Left renal cortex interstitium (tissue), 4 donors: ENCODE results near the gene FAM234A. TPM values are rescaled to one million over a fixed set of nuclear protein-coding genes. Genes with fewer than 3 reads are reported as not detected.
"Not testable (repeated sequence)": the region's sequence is repeated elsewhere in the genome, so short reads cannot be mapped to it uniquely, and the experiment has no call there.

ENCODE experiments used
- DNase-seq, 4 donors: peaks; one replicate each; pipeline ENCODE4 v3.0.0-alpha.2; 2013; ENCODE audit warnings: low read depth in 4 of 4, low spot score in 2 of 4, missing footprints in 1 of 4
- polyA plus RNA-seq, 4 donors: library from polyadenylated mRNA; unstranded; fragments of 120-200 nt; gene quantifications; one replicate each; pipeline ENCODE4 v1.2.1, GENCODE V29; 2013; ENCODE audit not compliant: insufficient read length in 4 of 4

The FAM234A gene, protein sequence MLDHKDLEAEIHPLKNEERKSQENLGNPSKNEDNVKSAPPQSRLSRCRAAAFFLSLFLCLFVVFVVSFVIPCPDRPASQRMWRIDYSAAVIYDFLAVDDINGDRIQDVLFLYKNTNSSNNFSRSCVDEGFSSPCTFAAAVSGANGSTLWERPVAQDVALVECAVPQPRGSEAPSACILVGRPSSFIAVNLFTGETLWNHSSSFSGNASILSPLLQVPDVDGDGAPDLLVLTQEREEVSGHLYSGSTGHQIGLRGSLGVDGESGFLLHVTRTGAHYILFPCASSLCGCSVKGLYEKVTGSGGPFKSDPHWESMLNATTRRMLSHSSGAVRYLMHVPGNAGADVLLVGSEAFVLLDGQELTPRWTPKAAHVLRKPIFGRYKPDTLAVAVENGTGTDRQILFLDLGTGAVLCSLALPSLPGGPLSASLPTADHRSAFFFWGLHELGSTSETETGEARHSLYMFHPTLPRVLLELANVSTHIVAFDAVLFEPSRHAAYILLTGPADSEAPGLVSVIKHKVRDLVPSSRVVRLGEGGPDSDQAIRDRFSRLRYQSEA
- polyA plus RNA-seq = 10 to 100 TPM; 63.7 to 91.2 (median 82.5) TPM

DNA sequence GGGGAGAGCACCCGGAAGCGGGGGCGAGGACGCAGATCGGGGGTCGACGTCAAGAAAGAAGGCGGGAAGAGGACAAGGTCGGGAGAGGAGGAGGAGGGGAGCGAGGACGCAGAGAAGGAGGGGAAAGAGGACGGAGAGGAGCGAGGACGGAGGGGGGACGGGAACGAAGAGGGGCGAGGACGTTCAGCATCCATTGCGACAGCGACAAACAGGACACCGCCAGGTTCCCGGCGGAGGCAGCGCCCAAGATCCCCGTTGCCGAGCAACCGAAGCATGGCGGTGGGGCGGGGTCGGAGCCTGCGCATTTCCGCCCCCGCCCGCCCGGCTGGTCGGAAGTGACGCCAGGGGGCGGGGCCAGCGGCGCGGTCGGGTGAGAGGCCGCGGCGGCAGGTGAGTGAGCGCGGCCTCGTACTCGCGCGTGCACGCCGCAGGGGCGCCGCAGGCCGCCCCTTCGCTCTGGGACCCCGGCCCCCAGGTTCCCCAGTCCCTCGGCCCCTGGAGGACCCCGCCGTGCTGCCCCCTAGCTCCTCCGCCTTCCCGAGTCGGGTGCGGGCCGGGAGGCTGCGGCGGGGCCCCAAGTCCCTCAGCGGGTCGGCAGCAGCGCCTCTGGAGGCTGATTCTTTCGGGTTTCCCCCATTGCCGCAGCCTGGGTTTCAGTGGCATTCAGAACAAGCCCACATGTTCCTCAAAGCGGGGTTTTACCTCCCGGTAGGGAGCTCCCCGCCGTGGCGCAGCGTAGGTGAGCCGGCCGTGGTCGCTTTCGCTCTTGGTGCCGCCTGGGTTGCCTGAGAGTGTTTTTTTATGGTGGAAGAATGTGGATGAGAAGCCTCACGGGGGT lies at the start of gene FAM234A:
Gene FAM234A (plus strand): TSS at position 354 of the 838 bp plus-strand sequence. CDS start 19,593 bp downstream, outside the sequence.
- peak; percentile 70 to 88 (median 86) for DNase-seq

- DNase-seq = no peak
These were observed 49.4 kb upstream of the FAM234A start for GRCh38 chr16:185213-185612.

GRCh38 chr16:185691-186090 lies 48.9 kb upstream of the FAM234A start:
- no peak for DNase-seq

GRCh38 chr16:187330-187729 lies 47.3 kb upstream of the FAM234A start:
- no peak for DNase-seq

- DNase-seq = no peak
These were observed 45.9 kb upstream of the FAM234A start for GRCh38 chr16:188674-189073.

GRCh38 chr16:189604-190186 lies 44.9 kb upstream of the FAM234A start:
- no peak for DNase-seq

- no peak for DNase-seq
These were observed 42.8 kb upstream of the FAM234A start for GRCh38 chr16:191831-192230.

- DNase-seq = no peak
These were observed 41.9 kb upstream of the FAM234A start for GRCh38 chr16:192686-193085.

GRCh38 chr16:193441-193840 lies 41.2 kb upstream of the FAM234A start:
- DNase-seq = no peak

DNA sequence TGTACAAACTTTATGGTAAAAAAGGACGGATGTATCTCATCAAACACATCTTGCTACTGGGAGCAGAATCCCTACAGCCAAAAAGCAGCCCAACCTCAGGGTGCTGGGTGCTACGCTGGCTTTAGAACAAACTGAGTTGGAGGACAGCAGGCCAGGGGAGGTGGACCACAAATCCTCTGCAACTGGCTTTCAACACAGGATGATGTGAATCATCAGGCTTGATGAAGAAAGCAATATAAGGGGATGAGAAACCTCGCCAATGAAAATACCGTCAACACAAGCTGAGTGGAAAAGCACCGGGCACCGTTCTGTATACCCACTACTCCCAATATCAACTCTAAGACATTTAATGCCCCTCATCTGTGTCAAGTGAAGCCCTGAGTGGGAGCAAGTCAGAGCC lies 40.1 kb upstream of the FAM234A start:
- DNase-seq = no peak

GRCh38 chr16:200388-200787 lies 34.2 kb upstream of the FAM234A start:
- DNase-seq = no peak

- no peak for DNase-seq
These were observed 31.4 kb upstream of the FAM234A start for GRCh38 chr16:203246-203645.

DNA sequence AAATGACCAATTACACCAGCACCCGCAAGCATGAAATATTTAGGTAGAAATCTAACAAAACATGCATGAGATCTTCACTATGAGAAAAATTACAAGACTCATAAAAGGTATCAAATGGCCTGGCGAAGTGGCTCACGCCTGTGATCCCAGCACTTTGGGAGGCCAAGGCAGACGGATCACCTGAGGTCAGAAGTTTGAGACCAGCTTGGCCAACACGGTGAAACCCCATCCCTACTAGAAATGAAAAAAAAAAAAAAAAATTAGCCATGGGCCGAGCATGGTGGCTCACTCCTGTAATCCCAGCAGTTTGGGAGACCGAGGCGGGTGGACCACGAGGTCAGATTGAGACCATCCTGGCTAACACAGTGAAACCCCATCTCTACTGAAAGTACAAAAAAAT lies 30.6 kb upstream of the FAM234A start:
- not testable (repeated sequence) for DNase-seq

- not testable (repeated sequence) for DNase-seq
These were observed 25.3 kb upstream of the FAM234A start for GRCh38 chr16:209359-209758.

GRCh38 chr16:211631-212180 lies 22.9 kb upstream of the FAM234A start:
- not testable (repeated sequence) for DNase-seq

DNA sequence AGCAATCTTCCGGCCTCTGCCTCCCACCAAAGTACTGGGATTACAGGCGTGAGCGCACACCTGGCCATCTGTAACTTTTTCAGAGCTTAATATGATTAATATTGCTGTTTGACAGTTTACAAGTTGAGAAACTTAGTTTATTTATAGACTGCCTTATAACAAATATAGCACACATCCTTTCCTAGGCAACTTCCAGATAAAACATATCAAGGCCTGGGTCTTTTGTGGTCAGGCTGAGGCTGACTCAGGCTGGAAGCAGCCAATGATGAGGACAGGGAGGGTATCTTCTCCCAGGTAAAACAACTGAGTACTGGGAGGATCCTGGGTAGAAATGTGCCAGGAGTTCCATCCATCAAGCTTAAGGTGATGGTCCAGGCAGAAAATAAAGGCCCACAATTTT lies 21.6 kb upstream of the FAM234A start:
- no peak for DNase-seq

- no peak for DNase-seq
These were observed 14.6 kb upstream of the FAM234A start for GRCh38 chr16:220021-220420.

DNA sequence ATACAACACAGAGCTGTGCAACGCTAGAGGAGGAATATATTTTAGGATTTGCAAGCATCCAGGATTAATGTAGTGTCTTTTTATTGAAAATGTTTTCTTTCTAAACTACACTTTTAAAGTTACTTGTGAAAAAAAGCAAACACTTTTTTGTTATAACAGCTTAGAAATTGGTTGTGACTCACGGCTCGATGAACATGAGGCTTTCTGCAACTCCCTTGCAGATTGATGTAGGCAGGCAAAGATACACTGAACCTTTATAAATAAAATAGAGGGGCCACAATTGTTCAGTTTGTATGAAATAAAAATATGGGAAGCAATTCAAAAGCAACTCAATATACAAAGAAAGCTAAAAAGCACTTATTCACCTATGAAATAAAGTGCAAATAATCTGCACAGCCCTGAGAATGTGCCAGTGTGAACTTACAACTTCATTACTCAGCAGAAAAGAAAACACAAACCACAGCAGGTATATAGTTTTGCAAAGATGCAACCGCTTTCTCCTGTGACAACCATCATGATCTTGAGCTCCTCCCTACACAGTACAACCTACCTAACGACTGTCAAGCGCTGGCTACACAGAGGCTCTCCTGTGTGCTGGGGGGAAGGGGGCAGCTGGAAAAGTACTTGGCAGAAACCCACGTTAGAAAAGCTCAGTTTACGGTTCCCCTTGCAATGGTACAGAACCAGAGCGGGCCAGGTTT lies 6.3 kb upstream of the FAM234A start:
- no peak for DNase-seq

- peak; percentile 81 to 89 (median 86) for DNase-seq
These were observed 5.5 kb upstream of the FAM234A start, which contains the start of gene LUC7L for GRCh38 chr16:228852-229730. LUC7L (minus strand) TSS chr16:229449; CDS start chr16:229339, 110 bp downstream.
